Neural progenitor cell (in vitro differentiated cells): ENCODE data around the gene SLC35B4. TPM values are rescaled to one million over a fixed set of nuclear protein-coding genes. Genes with fewer than 3 reads are reported as not detected.

Source experiments
- DNase-seq: peaks from one replicate; pipeline ENCODE4 v3.0.0-alpha.2; 2016; ENCODE audit warnings: low spot score
- H2AFZ ChIP-seq: fragments of 200-600 bp; sonication (generic); replicated peaks from 2 replicates; pipeline ENCODE4 v1.6.1; 2016; ENCODE audit warnings: antibody characterized with exemption
- H3F3A ChIP-seq: fragments of 200-600 bp; sonication (generic); 2 replicates; pipeline ENCODE4 v1.6.1; 2016; ENCODE audit warnings: antibody characterized with exemption, low read depth
- H3K27ac ChIP-seq: fragments of 200-600 bp; sonication (generic); 2 replicates; pipeline ENCODE4 v1.5.1; 2016; ENCODE audit warnings: mild to moderate bottlenecking
- H3K27me3 ChIP-seq: fragments of 200-600 bp; sonication (generic); 2 replicates; pipeline ENCODE4 v1.6.1; 2016; ENCODE audit warnings: mild to moderate bottlenecking, moderate library complexity
- H3K36me3 ChIP-seq: fragments of 200-600 bp; sonication (generic); 2 replicates; pipeline ENCODE4 v1.5.1; 2016
- H3K4me1 ChIP-seq: fragments of 200-600 bp; sonication (generic); 2 replicates; pipeline ENCODE4 v1.6.1; 2016; ENCODE audit warnings: mixed run types
- H3K4me2 ChIP-seq: fragments of 200-600 bp; sonication (generic); 2 replicates; pipeline ENCODE4 v1.6.1; 2016
- H3K4me3 ChIP-seq: fragments of 200-600 bp; sonication (generic); 2 replicates; pipeline ENCODE4 v1.5.1; 2016
- H3K79me2 ChIP-seq: fragments of 200-600 bp; sonication (generic); 2 replicates; pipeline ENCODE4 v1.6.1; 2016; ENCODE audit warnings: low read depth
- H3K9ac ChIP-seq: fragments of 200-600 bp; sonication (generic); 2 replicates; pipeline ENCODE4 v1.6.1; 2016
- H3K9me3 ChIP-seq: fragments of 200-600 bp; sonication (generic); 2 replicates; pipeline ENCODE4 v1.5.1; 2016; ENCODE audit warnings: low read depth
- H4K20me1 ChIP-seq: fragments of 200-600 bp; sonication (generic); 2 replicates; pipeline ENCODE4 v1.6.1; 2016; ENCODE audit warnings: low read depth
- H3K27ac Mint-ChIP-seq: 3 replicates; pipeline ENCODE4 v1.8.0; 2021; ENCODE audit warnings: mixed read lengths
- H3K27me3 Mint-ChIP-seq: 2 replicates; pipeline ENCODE4 v1.8.0; 2022; ENCODE audit warnings: low read depth, mild to moderate bottlenecking, inconsistent platforms, moderate library complexity, mixed read lengths; ENCODE audit not compliant: insufficient read depth
- H3K36me3 Mint-ChIP-seq: 3 replicates; pipeline ENCODE4 v1.8.0; 2021; ENCODE audit warnings: mixed read lengths
- H3K4me1 Mint-ChIP-seq: 3 replicates; pipeline ENCODE4 v1.8.0; 2021; ENCODE audit warnings: mixed read lengths
- H3K4me3 Mint-ChIP-seq: 3 replicates; pipeline ENCODE4 v1.8.0; 2021; ENCODE audit warnings: mild to moderate bottlenecking, moderate library complexity, mixed read lengths
- H3K9me3 Mint-ChIP-seq: 3 replicates; pipeline ENCODE4 v1.8.0; 2020; ENCODE audit warnings: mixed read lengths
- EZH2 ChIP-seq: fragments of 200-600 bp; sonication (generic); IDR thresholded peaks from 2 replicates; pipeline ENCODE4 v1.6.1; 2017; ENCODE audit warnings: antibody characterized with exemption, mild to moderate bottlenecking, moderate library complexity
- EZH2phosphoT487 ChIP-seq: fragments of 200-600 bp; sonication (generic); IDR thresholded peaks from 2 replicates; pipeline ENCODE4 v1.6.1; 2017; ENCODE audit warnings: antibody characterized with exemption
- total RNA-seq: library from RNA; depleted of rRNA; stranded (reverse); fragments of >200 nt; gene quantifications from 2 replicates; pipeline ENCODE4 v1.2.3, GENCODE V29; 2015; ENCODE audit warnings: low replicate concordance
- TF ChIP-seq, protein P1 (sequence below): fragments of 200-600 bp; sonication (generic); IDR thresholded peaks from 2 replicates; pipeline ENCODE4 v1.5.1; 2017; ENCODE audit warnings: antibody characterized with exemption, mild to moderate bottlenecking

The SLC35B4 gene
- total RNA-seq, 1 donor from 2014 or later: 32.0 TPM

DNA sequence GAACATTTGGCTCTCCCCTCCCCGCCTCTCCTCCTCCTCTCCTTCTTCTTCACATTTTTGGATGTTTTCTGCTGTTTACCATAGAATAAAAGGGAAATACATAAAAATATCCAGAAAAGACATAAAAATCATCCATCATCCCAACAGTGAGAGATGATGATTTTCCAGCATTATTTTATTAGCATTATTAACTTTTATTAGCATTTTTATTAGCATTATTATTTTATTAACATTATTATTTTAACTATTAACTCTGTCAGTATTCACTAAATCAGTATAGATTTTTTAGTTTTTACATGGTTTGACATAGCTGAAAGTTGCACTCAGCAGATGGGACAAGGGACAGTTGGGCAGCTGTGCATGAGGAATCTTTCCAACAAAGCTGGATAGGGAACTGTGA lies 16.2 kb upstream of the SLC35B4 start:
- Histone ChIP-seq H3K36me3 (no peaks in the 10 kb centered on the region), H3K9ac (no peak overlapping the region), H3K4me1 (no peaks in the 10 kb centered on the region), H3K9me3 (no peaks in the 10 kb centered on the region), H4K20me1 (no peaks in the 10 kb centered on the region), H2AFZ (no peak overlapping the region), H3K27ac (no peak overlapping the region), H3K27me3 (no peaks in the 10 kb centered on the region), H3F3A (no peaks in the 10 kb centered on the region), H3K4me3 (no peak overlapping the region), H3K4me2 (no peak overlapping the region), H3K79me2 (no peaks in the 10 kb centered on the region)
- no peak overlapping the region for H3K27ac Mint-ChIP-seq
- TF ChIP-seq, protein P1, sequence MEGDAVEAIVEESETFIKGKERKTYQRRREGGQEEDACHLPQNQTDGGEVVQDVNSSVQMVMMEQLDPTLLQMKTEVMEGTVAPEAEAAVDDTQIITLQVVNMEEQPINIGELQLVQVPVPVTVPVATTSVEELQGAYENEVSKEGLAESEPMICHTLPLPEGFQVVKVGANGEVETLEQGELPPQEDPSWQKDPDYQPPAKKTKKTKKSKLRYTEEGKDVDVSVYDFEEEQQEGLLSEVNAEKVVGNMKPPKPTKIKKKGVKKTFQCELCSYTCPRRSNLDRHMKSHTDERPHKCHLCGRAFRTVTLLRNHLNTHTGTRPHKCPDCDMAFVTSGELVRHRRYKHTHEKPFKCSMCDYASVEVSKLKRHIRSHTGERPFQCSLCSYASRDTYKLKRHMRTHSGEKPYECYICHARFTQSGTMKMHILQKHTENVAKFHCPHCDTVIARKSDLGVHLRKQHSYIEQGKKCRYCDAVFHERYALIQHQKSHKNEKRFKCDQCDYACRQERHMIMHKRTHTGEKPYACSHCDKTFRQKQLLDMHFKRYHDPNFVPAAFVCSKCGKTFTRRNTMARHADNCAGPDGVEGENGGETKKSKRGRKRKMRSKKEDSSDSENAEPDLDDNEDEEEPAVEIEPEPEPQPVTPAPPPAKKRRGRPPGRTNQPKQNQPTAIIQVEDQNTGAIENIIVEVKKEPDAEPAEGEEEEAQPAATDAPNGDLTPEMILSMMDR: no peak
- TF ChIP-seq EZH2phosphoT487 (no peak), EZH2 (no peak)
- peaks cover 9% of the 10 kb centered on the region for H3K4me1 Mint-ChIP-seq
- no peak for DNase-seq
- H3K27me3 Mint-ChIP-seq: peaks cover 2% of the 10 kb centered on the region
- H3K9me3 Mint-ChIP-seq: peaks cover 4% of the 10 kb centered on the region
- no peaks in the 10 kb centered on the region for H3K36me3 Mint-ChIP-seq
- H3K4me3 Mint-ChIP-seq: no peak overlapping the region

DNA sequence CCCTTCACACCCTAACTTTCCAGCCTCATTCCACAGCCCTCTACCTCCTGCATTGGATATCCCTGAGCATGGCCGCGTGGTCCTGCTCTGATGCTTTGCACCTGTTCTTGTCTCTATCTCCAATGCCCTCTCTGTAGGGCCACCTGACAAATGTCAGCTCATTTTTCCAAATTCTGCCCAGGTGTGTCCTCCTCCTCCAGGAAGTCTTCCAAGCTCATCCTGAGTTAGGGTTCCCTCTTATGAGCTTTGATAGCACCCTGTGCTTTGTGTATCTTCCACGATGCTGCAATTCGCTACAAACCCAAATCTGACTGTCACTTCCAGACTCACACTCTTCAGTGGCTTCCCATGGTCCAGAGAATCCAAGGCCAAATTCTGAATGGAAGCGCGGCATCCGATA lies 14.7 kb upstream of the SLC35B4 start:
- Histone ChIP-seq H3K9me3 (no peaks in the 10 kb centered on the region), H4K20me1 (no peaks in the 10 kb centered on the region), H3K4me3 (no peak overlapping the region), H3K36me3 (no peaks in the 10 kb centered on the region), H3K79me2 (no peaks in the 10 kb centered on the region), H3K4me2 (no peak overlapping the region), H3K27me3 (no peaks in the 10 kb centered on the region), H3K9ac (no peak overlapping the region), H3F3A (no peaks in the 10 kb centered on the region), H2AFZ (no peak overlapping the region), H3K4me1 (no peaks in the 10 kb centered on the region), H3K27ac (no peak overlapping the region)
- Mint-ChIP-seq H3K9me3 (peaks cover 4% of the 10 kb centered on the region), H3K4me3 (no peak overlapping the region), H3K4me1 (peaks cover 9% of the 10 kb centered on the region), H3K27ac (peak overlapping the region; percentile 32), H3K36me3 (no peaks in the 10 kb centered on the region), H3K27me3 (peaks cover 2% of the 10 kb centered on the region)
- TF ChIP-seq EZH2phosphoT487 (no peak), EZH2 (no peak)
- no peak for DNase-seq

DNA sequence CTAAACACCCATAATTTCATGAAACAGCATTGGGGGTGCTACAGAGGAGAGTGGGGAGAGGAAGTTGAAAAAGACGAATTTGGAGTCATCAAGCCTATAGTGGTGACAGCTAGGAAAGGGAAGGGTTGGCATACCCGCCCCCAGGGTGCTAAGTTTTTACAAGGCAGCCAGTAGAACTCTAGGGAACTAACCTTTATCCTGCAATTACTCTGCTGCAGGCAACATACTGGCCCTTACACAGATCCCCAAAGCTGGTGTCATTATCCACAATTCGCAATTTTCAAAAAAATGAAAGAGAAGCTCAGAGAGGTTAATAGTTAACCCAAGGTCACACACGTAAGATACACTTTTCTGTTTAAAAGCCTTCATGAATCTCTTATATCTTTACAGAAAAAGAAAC lies 14.2 kb upstream of the SLC35B4 start:
- no peak overlapping the region for H3K4me2 ChIP-seq
- H3K27ac ChIP-seq: no peak overlapping the region
- no peaks in the 10 kb centered on the region for H3K9me3 ChIP-seq
- H3K4me3 Mint-ChIP-seq: no peak overlapping the region
- H2AFZ ChIP-seq: no peak overlapping the region
- DNase-seq: no peak
- H3K36me3 Mint-ChIP-seq: no peaks in the 10 kb centered on the region
- peaks cover 2% of the 10 kb centered on the region for H3K27me3 Mint-ChIP-seq
- TF ChIP-seq EZH2phosphoT487: no peak
- no peak overlapping the region for H3K27ac Mint-ChIP-seq
- no peaks in the 10 kb centered on the region for H3K36me3 ChIP-seq
- no peaks in the 10 kb centered on the region for H3K27me3 ChIP-seq
- no peaks in the 10 kb centered on the region for H4K20me1 ChIP-seq
- no peak overlapping the region for H3K9ac ChIP-seq
- no peaks in the 10 kb centered on the region for H3F3A ChIP-seq
- H3K4me1 ChIP-seq: no peaks in the 10 kb centered on the region
- H3K4me3 ChIP-seq: no peak overlapping the region
- H3K9me3 Mint-ChIP-seq: peaks cover 4% of the 10 kb centered on the region
- peaks cover 9% of the 10 kb centered on the region for H3K4me1 Mint-ChIP-seq
- no peaks in the 10 kb centered on the region for H3K79me2 ChIP-seq

DNA sequence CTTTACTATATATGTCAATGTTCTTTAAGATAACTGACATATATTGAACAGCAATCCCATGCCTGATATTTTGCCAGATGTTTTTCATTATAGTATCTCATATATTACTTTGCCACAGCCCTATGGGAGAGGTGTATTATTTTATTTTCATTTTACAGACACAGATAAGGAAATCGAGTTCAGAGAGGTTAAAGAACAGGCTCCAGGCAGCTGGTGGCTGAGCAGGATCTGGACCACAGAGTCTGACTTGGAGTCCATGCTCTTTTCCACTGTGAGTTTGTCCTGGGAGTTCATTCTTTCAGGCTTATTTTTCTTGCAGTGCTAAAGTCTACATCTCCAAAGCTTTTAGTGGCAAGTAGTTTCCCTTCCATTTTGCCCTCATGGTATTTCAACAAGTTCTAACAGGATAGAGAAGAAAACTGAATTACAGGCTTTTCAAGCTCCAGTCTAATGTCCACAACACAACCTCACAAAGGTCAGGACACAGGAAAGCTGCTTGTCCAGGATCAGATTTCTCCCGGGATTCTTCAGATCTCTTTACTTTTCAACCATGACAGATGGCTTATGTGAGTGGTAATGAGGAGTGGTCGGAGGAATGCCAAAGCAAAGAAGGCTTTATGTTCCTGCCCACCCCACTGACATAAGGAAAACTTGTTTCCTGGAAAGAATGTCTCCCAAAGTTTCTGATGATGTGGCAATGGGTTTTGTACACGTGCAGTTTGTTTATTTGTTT lies 13.1 kb upstream of the SLC35B4 start:
- no peak for DNase-seq
- Mint-ChIP-seq H3K9me3 (peaks cover under 1% of the 10 kb centered on the region), H3K27ac (no peak overlapping the region), H3K27me3 (peaks cover 2% of the 10 kb centered on the region), H3K36me3 (no peaks in the 10 kb centered on the region), H3K4me1 (peaks cover 9% of the 10 kb centered on the region), H3K4me3 (no peak overlapping the region)
- no peaks in the 10 kb centered on the region for H3K79me2 ChIP-seq
- no peak overlapping the region for H3K4me3 ChIP-seq
- H4K20me1 ChIP-seq: no peaks in the 10 kb centered on the region
- H3K4me1 ChIP-seq: no peaks in the 10 kb centered on the region
- no peak overlapping the region for H2AFZ ChIP-seq
- no peaks in the 10 kb centered on the region for H3K9me3 ChIP-seq
- H3F3A ChIP-seq: no peaks in the 10 kb centered on the region
- H3K27ac ChIP-seq: no peak overlapping the region
- no peak overlapping the region for H3K9ac ChIP-seq
- H3K4me2 ChIP-seq: no peak overlapping the region
- TF ChIP-seq, protein P1: no peak
- TF ChIP-seq EZH2phosphoT487 (no peak), EZH2 (no peak)
- H3K36me3 ChIP-seq: no peaks in the 10 kb centered on the region
- no peaks in the 10 kb centered on the region for H3K27me3 ChIP-seq
